ENCODE measurements around the gene PDIA5.
"Not testable (repeated sequence)": the region's sequence is repeated elsewhere in the genome, so short reads cannot be mapped to it uniquely, and the experiment has no call there.

The PDIA5 gene

GRCh38 chr3:123149525-123149924, 82.7 kb downstream of the PDIA5 start:
- no peak for DNase-seq (ENCODE audit: low read depth, low spot score)

- DNase-seq (ENCODE audit: low read depth, low spot score): no peak
Measured at GRCh38 chr3:123150449-123151215, 83.8 kb downstream of the PDIA5 start.

GRCh38 chr3:123151251-123151705, 84.5 kb downstream of the PDIA5 start:
- no peak for DNase-seq (ENCODE audit: low read depth, low spot score)

- not testable (repeated sequence) for DNase-seq (ENCODE audit: low read depth, low spot score)
Measured at GRCh38 chr3:123151853-123152420, 85.1 kb downstream of the PDIA5 start.

- DNase-seq (ENCODE audit: low read depth, low spot score): no peak
Measured at GRCh38 chr3:123152687-123153086, 85.9 kb downstream of the PDIA5 start.

- DNase-seq (ENCODE audit: low read depth, low spot score): no peak
Measured at GRCh38 chr3:123153125-123154019, 86.5 kb downstream of the PDIA5 start.

- DNase-seq (ENCODE audit: low read depth, low spot score): no peak
Measured at GRCh38 chr3:123154020-123154985, 87.5 kb downstream of the PDIA5 start.

GRCh38 chr3:123155471-123156011, 88.7 kb downstream of the PDIA5 start:
- DNase-seq (ENCODE audit: low read depth, low spot score): no peak

- DNase-seq (ENCODE audit: low read depth, low spot score): no peak
Measured at GRCh38 chr3:123156276-123156995, 89.6 kb downstream of the PDIA5 start.

- no peak for DNase-seq (ENCODE audit: low read depth, low spot score)
Measured at GRCh38 chr3:123157209-123157597, 90.4 kb downstream of the PDIA5 start.

GRCh38 chr3:123157598-123158287, 90.9 kb downstream of the PDIA5 start:
- no peak for DNase-seq (ENCODE audit: low read depth, low spot score)

- DNase-seq (ENCODE audit: low read depth, low spot score): no peak
Measured at GRCh38 chr3:123158330-123158729, 91.5 kb downstream of the PDIA5 start.

GRCh38 chr3:123158899-123159390, 92.1 kb downstream of the PDIA5 start:
- no peak for DNase-seq (ENCODE audit: low read depth, low spot score)

- DNase-seq (ENCODE audit: low read depth, low spot score): no peak
Measured at GRCh38 chr3:123159926-123160635, 93.3 kb downstream of the PDIA5 start.

GRCh38 chr3:123161167-123161566, 94.3 kb downstream of the PDIA5 start:
- DNase-seq (ENCODE audit: low read depth, low spot score): no peak

GRCh38 chr3:123163141-123163540, 96.3 kb downstream of the PDIA5 start:
- DNase-seq (ENCODE audit: low read depth, low spot score): no peak

GRCh38 chr3:123165163-123165562, 98.3 kb downstream of the PDIA5 start:
- no peak for DNase-seq (ENCODE audit: low read depth, low spot score)

- no peak for DNase-seq (ENCODE audit: low read depth, low spot score)
Measured at GRCh38 chr3:123167686-123168085, 100.9 kb downstream of the PDIA5 start.

- no peak for DNase-seq (ENCODE audit: low read depth, low spot score)
Measured at GRCh38 chr3:123168122-123168521, 101.3 kb downstream of the PDIA5 start.
